ENCODE measurements around the gene MAP2. TPM values are rescaled to one million over a fixed set of nuclear protein-coding genes. Genes with fewer than 3 reads are reported as not detected.

MAP2 gene
- total RNA-seq, 2 donors from 2014 or later, result 1.8 TPM

- Mint-ChIP-seq H3K27me3 (ENCODE audit: insufficient read depth) (peaks cover 12% of the 10 kb centered on the region), H3K4me1 (no peaks in the 10 kb centered on the region), H3K4me3 (no peak overlapping the region), H3K36me3 (ENCODE audit: low read depth) (no peaks in the 10 kb centered on the region), H3K9me3 (no peaks in the 10 kb centered on the region), H3K27ac (no peak overlapping the region)
- no peak overlapping the region for H3K9ac ChIP-seq (ENCODE audit: extremely low read depth, low read length, poor library complexity, severe bottlenecking)
- H3K27ac ChIP-seq (ENCODE audit: low read depth, low read length), result no peak overlapping the region
- TF ChIP-seq CTCF (conservative IDR thresholded peaks at IDR 0.05), result no peak
- DNase-seq, result no peak
- no peak overlapping the region for H3K4me3 ChIP-seq (ENCODE audit: low read length)
- no peaks in the 10 kb centered on the region for H3K9me3 ChIP-seq (ENCODE audit: control insufficient read depth, low read length)
- no peaks in the 10 kb centered on the region for H3K27me3 ChIP-seq (ENCODE audit: control insufficient read depth, insufficient read depth, low read length, poor library complexity, severe bottlenecking)
- WGBS, 2 experiments (ENCODE audit: insufficient coverage in 1 of 2, insufficient read length in 1 of 2), result 91 to 97% methylated on average over 7 to 10 of the region's 10 CpGs
- no peaks in the 10 kb centered on the region for H3K36me3 ChIP-seq (ENCODE audit: control insufficient read depth, insufficient read depth, low read length)
- no peaks in the 10 kb centered on the region for H3K4me1 ChIP-seq (ENCODE audit: control insufficient read depth, insufficient read depth, low read length)
Measured at GRCh38 chr2:209690029-209690754, 266.3 kb downstream of the MAP2 start.

- Mint-ChIP-seq H3K9me3 (no peaks in the 10 kb centered on the region), H3K4me3 (no peak overlapping the region), H3K36me3 (ENCODE audit: low read depth) (no peaks in the 10 kb centered on the region), H3K27me3 (ENCODE audit: insufficient read depth) (peaks cover 20% of the 10 kb centered on the region), H3K27ac (no peak overlapping the region), H3K4me1 (no peaks in the 10 kb centered on the region)
- no peaks in the 10 kb centered on the region for H3K4me1 ChIP-seq (ENCODE audit: control insufficient read depth, insufficient read depth, low read length)
- H3K36me3 ChIP-seq (ENCODE audit: control insufficient read depth, insufficient read depth, low read length), result no peaks in the 10 kb centered on the region
- H3K9me3 ChIP-seq (ENCODE audit: control insufficient read depth, low read length), result no peaks in the 10 kb centered on the region
- no peak overlapping the region for H3K4me3 ChIP-seq (ENCODE audit: low read length)
- H3K27me3 ChIP-seq (ENCODE audit: control insufficient read depth, insufficient read depth, low read length, poor library complexity, severe bottlenecking), result no peaks in the 10 kb centered on the region
- H3K9ac ChIP-seq (ENCODE audit: extremely low read depth, low read length, poor library complexity, severe bottlenecking), result no peak overlapping the region
- 92 to 94% methylated on average over 8 of the region's 8 CpGs for WGBS, 2 experiments (ENCODE audit: insufficient coverage in 1 of 2, insufficient read length in 1 of 2)
- TF ChIP-seq CTCF (conservative IDR thresholded peaks at IDR 0.05), result no peak
- no peak for DNase-seq
- no peak overlapping the region for H3K27ac ChIP-seq (ENCODE audit: low read depth, low read length)
Measured at GRCh38 chr2:209694748-209695147, 270.9 kb downstream of the MAP2 start.

GRCh38 chr2:209696836-209697711 is 273.2 kb downstream of the MAP2 start:
- TF ChIP-seq CTCF (conservative IDR thresholded peaks at IDR 0.05), result no peak
- H3K4me1 Mint-ChIP-seq, result no peaks in the 10 kb centered on the region
- no peak overlapping the region for H3K4me3 Mint-ChIP-seq
- no peaks in the 10 kb centered on the region for H3K27me3 ChIP-seq (ENCODE audit: control insufficient read depth, insufficient read depth, low read length, poor library complexity, severe bottlenecking)
- no peaks in the 10 kb centered on the region for H3K36me3 Mint-ChIP-seq (ENCODE audit: low read depth)
- no peak overlapping the region for H3K27ac Mint-ChIP-seq
- peaks cover 20% of the 10 kb centered on the region for H3K27me3 Mint-ChIP-seq (ENCODE audit: insufficient read depth)
- DNase-seq, result no peak
- no peaks in the 10 kb centered on the region for H3K36me3 ChIP-seq (ENCODE audit: control insufficient read depth, insufficient read depth, low read length)
- H3K9me3 ChIP-seq (ENCODE audit: control insufficient read depth, low read length), result no peaks in the 10 kb centered on the region
- no peak overlapping the region for H3K4me3 ChIP-seq (ENCODE audit: low read length)
- peak overlapping the region; percentile 24 for H3K27ac ChIP-seq (ENCODE audit: low read depth, low read length)
- H3K9ac ChIP-seq (ENCODE audit: extremely low read depth, low read length, poor library complexity, severe bottlenecking), result no peak overlapping the region
- no peaks in the 10 kb centered on the region for H3K9me3 Mint-ChIP-seq
- no peaks in the 10 kb centered on the region for H3K4me1 ChIP-seq (ENCODE audit: control insufficient read depth, insufficient read depth, low read length)
- 90 to 93% methylated on average over 1 to 6 of the region's 8 CpGs for WGBS, 2 experiments (ENCODE audit: insufficient coverage in 1 of 2, insufficient read length in 1 of 2)
